HepG2 (cell line): ENCODE measurements around the gene ARL8A. TPM values are rescaled to one million over a fixed set of nuclear protein-coding genes. Genes with fewer than 3 reads are reported as not detected.
A peak's percentile ranks its signal among the peaks of the same experiment; 100 is the strongest.

ENCODE experiments used
- ATAC-seq: fragments of 200-7000 bp; cut with Tn5 transposase; 3 replicates; pipeline ENCODE4 v1.9.1; 2020; ENCODE audit warnings: mild to moderate bottlenecking, moderate library complexity
- BruUV-seq: library from RNA; stranded (reverse); fragments of 400-500 nt; replicated peaks from 2 replicates; lab custom pipeline; 2021; lab: Mats Ljungman, UMichigan
- CTCF ChIA-PET: fragments of 300-600 bp; formaldehyde crosslinking; extraction: SDS; loops from one replicate; lab custom pipeline; 2021; ENCODE audit warnings: low total read pairs, inconsistent platforms, low intra/inter-chr PET ratio; lab: Yijun Ruan, JAX
- POLR2A ChIA-PET: fragments of 350-600 bp; sonication (Branson Sonifier 250); formaldehyde crosslinking; loops from one replicate; lab custom pipeline; 2020; ENCODE audit warnings: antibody characterized with exemption, inconsistent platforms; lab: Yijun Ruan, JAX
- DNase-seq: peaks from one replicate; pipeline ENCODE4 v3.0.0-alpha.2; 2015; ENCODE audit warnings: low spot score
- FAIRE-seq: peaks from 3 replicates; lab custom pipeline; 2011; peaks lifted over from hg19 to GRCh38; lab: Jason Lieb, UNC
- H2AFZ ChIP-seq: one replicate; pipeline ENCODE4 v1.6.1; 2011; ENCODE audit warnings: low read length, inconsistent platforms
- H3K27ac ChIP-seq: fragments of 300-600 bp; 3 replicates; pipeline ENCODE4 v1.8.0; 2011; ENCODE audit warnings: mixed run types, mild to moderate bottlenecking, mixed read lengths, low read length, inconsistent platforms; ENCODE audit not compliant: insufficient read depth; ENCODE audit errors: extremely low read length
- H3K27me3 ChIP-seq, 2 experiments: fragments of 200-600 bp in 1 of 2; 2 replicates in 1 of 2; 3 replicates in 1 of 2; pipeline versions ENCODE4 v1.6.0 to v1.8.0; 2011; ENCODE audit warnings: low read length in 2 of 2, mild to moderate bottlenecking in 2 of 2, moderate library complexity in 2 of 2, inconsistent platforms in 1 of 2; ENCODE audit not compliant: insufficient read depth in 2 of 2, control insufficient read depth in 1 of 2
- H3K36me3 ChIP-seq, 2 experiments: fragments of 200-600 bp in 1 of 2; replicated peaks in 1 of 2; 2 replicates in 1 of 2; 3 replicates in 1 of 2; pipeline versions ENCODE4 v1.5.1 to v1.8.0; 2011; ENCODE audit warnings: low read length in 2 of 2, inconsistent platforms in 1 of 2; ENCODE audit not compliant: insufficient read depth in 2 of 2, control insufficient read depth in 1 of 2
- H3K4me1 ChIP-seq: 2 replicates; pipeline ENCODE4 v1.5.1; 2012; ENCODE audit warnings: low read length, inconsistent platforms; ENCODE audit not compliant: insufficient read depth
- H3K4me2 ChIP-seq: 2 replicates; pipeline ENCODE4 v1.6.0; 2011; ENCODE audit warnings: low read depth, low read length, inconsistent platforms
- H3K4me3 ChIP-seq, 3 experiments: fragments of 200-600 bp in 1 of 3; sonication (generic), shearing (Covaris generic) in 1 of 3; replicated peaks in 1 of 3; 2 replicates each; pipeline ENCODE4 v1.5.1; 2011 to 2016; ENCODE audit warnings: low read length in 3 of 3, inconsistent platforms in 2 of 3, low read depth in 2 of 3, mild to moderate bottlenecking in 2 of 3, control low read depth in 1 of 3, mixed read lengths in 1 of 3; ENCODE audit not compliant: insufficient read depth in 1 of 3
- H3K79me2 ChIP-seq: one replicate; pipeline ENCODE4 v1.6.1; 2011; ENCODE audit warnings: low read length, inconsistent platforms; ENCODE audit not compliant: insufficient read depth
- H3K9ac ChIP-seq: 2 replicates; pipeline ENCODE4 v1.6.0; 2011; ENCODE audit warnings: mild to moderate bottlenecking, low read depth, low read length, inconsistent platforms; ENCODE audit not compliant: insufficient read depth
- H3K9me3 ChIP-seq: 2 replicates; pipeline ENCODE4 v1.5.1; 2012; ENCODE audit warnings: mild to moderate bottlenecking, low read length
- H4K20me1 ChIP-seq: 2 replicates; pipeline ENCODE4 v1.6.0; 2011; ENCODE audit warnings: inconsistent platforms, mild to moderate bottlenecking, low read length, moderate library complexity; ENCODE audit not compliant: insufficient read depth
- CBX5 ChIP-seq: sonication (generic); formaldehyde crosslinking; IDR thresholded peaks from 2 replicates; pipeline ENCODE4 v1.4.0; 2020; ENCODE audit warnings: missing genetic modification reagents, borderline replicate concordance
- CREBL2 ChIP-seq: sonication (generic); formaldehyde crosslinking; IDR thresholded peaks from 2 replicates; pipeline ENCODE4 v1.8.1; 2023; ENCODE audit warnings: missing genetic modification reagents, mild to moderate bottlenecking, borderline replicate concordance
- PAF1 ChIP-seq: IDR thresholded peaks from 2 replicates; pipeline ENCODE4 v1.6.1; 2016; ENCODE audit warnings: missing genetic modification reagents, missing compliant biosample characterization
- PCBP2 ChIP-seq: fragments of 200-400 bp; formaldehyde crosslinking; optimal IDR thresholded peaks from 2 replicates; pipeline ENCODE3; 2018; ENCODE audit warnings: low read length, low read depth; ENCODE audit not compliant: poor library complexity, severe bottlenecking
- RFXAP ChIP-seq: sonication (generic); formaldehyde crosslinking; IDR thresholded peaks from 2 replicates; pipeline ENCODE4 v1.4.0; 2020; ENCODE audit warnings: missing genetic modification reagents, borderline replicate concordance
- SMARCE1 ChIP-seq: fragments of 450-650 bp; IDR thresholded peaks from 2 replicates; pipeline ENCODE4 v1.6.1; 2017; ENCODE audit warnings: borderline replicate concordance
- XRCC5 ChIP-seq: fragments of 200-400 bp; formaldehyde crosslinking; optimal IDR thresholded peaks from 2 replicates; pipeline ENCODE3; 2017; ENCODE audit warnings: mild to moderate bottlenecking, low read length
- ZNF18 ChIP-seq: sonication (generic); formaldehyde crosslinking; IDR thresholded peaks from 2 replicates; pipeline ENCODE4 v1.8.0; 2022; ENCODE audit warnings: mild to moderate bottlenecking, missing genetic modification reagents; ENCODE audit not compliant: insufficient replicate concordance
- WGBS: methylation state at CpG from one replicate; pipeline ENCODE4 v1.1.6; 2017; ENCODE audit warnings: low lambda C conversion rate; 5-methylcytosine and 5-hydroxymethylcytosine counted together
- in situ Hi-C: cut with HindIII; loops from 2 replicates; pipeline ENCODE4 v1.10.0; 2017; ENCODE audit warnings: low pct_unique_long_range_greater_than_20kb; ENCODE audit not compliant: extremely low pct_ligation_motif_present
- intact Hi-C: fragments of 100-400 bp; cut with micrococcal nuclease; formaldehyde crosslinking; loops from one replicate; pipeline ENCODE4 v1.10.0; 2022; ENCODE audit not compliant: unreplicated experiment
- polyA plus RNA-seq, 8 experiments: library from polyadenylated mRNA; depleted of rRNA in 3 of 8; stranded (reverse) in 7 of 8; unstranded in 1 of 8; fragments of >200 nt; fragmentation: Illumina TruSeq in 4 of 8; extraction: Trizol in 4 of 8; gene quantifications; 2 replicates each; pipeline versions ENCODE4 v1.2.1 to v1.2.3, GENCODE V29; 2011 to 2016; ENCODE audit warnings: low read depth in 4 of 8, missing spikeins in 1 of 8, mixed read lengths in 1 of 8; ENCODE audit not compliant: insufficient read depth in 1 of 8
- total RNA-seq, 5 experiments: library from RNA; depleted of rRNA; stranded (reverse); fragments of >200 nt; fragmentation: Illumina TruSeq; extraction: Trizol; gene quantifications; 2 replicates each; pipeline ENCODE4 v1.2.3, GENCODE V29; 2016; ENCODE audit warnings: low read depth in 1 of 5
- TF ChIP-seq, protein P1 (sequence below): sonication (generic); formaldehyde crosslinking; IDR thresholded peaks from 2 replicates; pipeline ENCODE4 v1.8.1; 2022; ENCODE audit warnings: mild to moderate bottlenecking, missing genetic modification reagents

The ARL8A gene
- total and polyA plus RNA-seq, 2 of the 13 experiments (the other 11 are each of a cell fraction or from before 2014, with no cell fraction given): 2.7 to 23.4 TPM

- CTCF ChIA-PET: no interaction called here
- Histone ChIP-seq H3K27me3 (peaks cover 10 to 36% of the 10 kb centered on the region in 2 experiments; a peak in 4 of 5 replicates), H3K9me3 (no peaks in the 10 kb centered on the region), H3K79me2 (no peaks in the 10 kb centered on the region), H2AFZ (no peak overlapping the region), H3K4me1 (peaks cover 4% of the 10 kb centered on the region; the same call in 1 of the 2 replicates), H3K36me3 (no peaks in the 10 kb centered on the region), H4K20me1 (0 out of 2 replicates have a peak, but pooled peaks cover 3% of the 10 kb centered on the region), H3K9ac (no peak overlapping the region), H3K4me3 (no peak overlapping the region), H3K4me2 (no peak overlapping the region), H3K27ac (no peak overlapping the region)
- in situ Hi-C loops: no loop called here
- WGBS: 23% methylated on average over 8 of the region's 8 CpGs
- POLR2A ChIA-PET: no interaction called here
- no peak for TF ChIP-seq CREBL2 (CRISPR knock-in tag)
- TF ChIP-seq XRCC5: no peak
- TF ChIP-seq ZNF18 (CRISPR knock-in tag): peak; percentile 65
- intact Hi-C loops: no loop called here
- ATAC-seq: no peak
- DNase-seq: no peak
- BruUV-seq: no TSS peak
- no peak for FAIRE-seq
Observed at GRCh38 chr1:202182040-202182877, 37.7 kb upstream of the ARL8A start.

- DNase-seq (no peak), FAIRE-seq (no peak), ATAC-seq (no peak)
- intact Hi-C loops (no loop called here), in situ Hi-C loops (no loop called here)
- no TSS peak for BruUV-seq
- 0% methylated on average over 3 of the region's 7 CpGs for WGBS
- H3K4me2 ChIP-seq: no peak overlapping the region
- peaks cover 10 to 36% of the 10 kb centered on the region in 2 experiments; a peak in 4 of 5 replicates for H3K27me3 ChIP-seq
- 0 out of 2 replicates have a peak, but pooled peaks cover 3% of the 10 kb centered on the region for H4K20me1 ChIP-seq
- H3K27ac ChIP-seq: no peak overlapping the region
- H3K4me1 ChIP-seq: no peaks in the 10 kb centered on the region
- no peak overlapping the region for H3K4me3 ChIP-seq
- no peaks in the 10 kb centered on the region for H3K79me2 ChIP-seq
- ChIA-PET POLR2A (no interaction called here), CTCF (no interaction called here)
- H3K36me3 ChIP-seq: no peaks in the 10 kb centered on the region
- H2AFZ ChIP-seq: no peak overlapping the region
- H3K9ac ChIP-seq: no peak overlapping the region
- H3K9me3 ChIP-seq: no peaks in the 10 kb centered on the region
- TF ChIP-seq PCBP2: no peak
- TF ChIP-seq SMARCE1: no peak
- no peak for TF ChIP-seq PAF1 (CRISPR knock-in tag)
- no peak for TF ChIP-seq CBX5
- no peak for TF ChIP-seq RFXAP (CRISPR knock-in tag)
- TF ChIP-seq, protein P1, sequence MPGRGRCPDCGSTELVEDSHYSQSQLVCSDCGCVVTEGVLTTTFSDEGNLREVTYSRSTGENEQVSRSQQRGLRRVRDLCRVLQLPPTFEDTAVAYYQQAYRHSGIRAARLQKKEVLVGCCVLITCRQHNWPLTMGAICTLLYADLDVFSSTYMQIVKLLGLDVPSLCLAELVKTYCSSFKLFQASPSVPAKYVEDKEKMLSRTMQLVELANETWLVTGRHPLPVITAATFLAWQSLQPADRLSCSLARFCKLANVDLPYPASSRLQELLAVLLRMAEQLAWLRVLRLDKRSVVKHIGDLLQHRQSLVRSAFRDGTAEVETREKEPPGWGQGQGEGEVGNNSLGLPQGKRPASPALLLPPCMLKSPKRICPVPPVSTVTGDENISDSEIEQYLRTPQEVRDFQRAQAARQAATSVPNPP (CRISPR knock-in tag): no peak
Observed at GRCh38 chr1:202181586-202181985, 37.0 kb upstream of the ARL8A start.
